NCI-H187 treated with DMSO at 0.1 percent for 48 hours (cell line): ENCODE results near the gene RIN3.

Experiments used
- DNase-seq: peaks from one replicate; lab custom pipeline; 2025; lab: John Stamatoyannopoulos, UW

Gene RIN3

GRCh38 chr14:92513204-92513965, at the start of gene RIN3:
Gene RIN3 (plus strand): TSS chr14:92513781. CDS start chr14:92513933, 152 bp downstream.
- DNase-seq: no peak

- no peak for DNase-seq
These were observed 49.4 kb upstream of the RIN3 start for GRCh38 chr14:92464156-92464555.

- DNase-seq: no peak
These were observed 48.9 kb upstream of the RIN3 start for GRCh38 chr14:92464716-92465115.

- DNase-seq: no peak
These were observed 48.1 kb upstream of the RIN3 start for GRCh38 chr14:92465353-92466055.

GRCh38 chr14:92466059-92466458, 47.5 kb upstream of the RIN3 start:
- DNase-seq: no peak

GRCh38 chr14:92469515-92469914, 44.1 kb upstream of the RIN3 start:
- no peak for DNase-seq

- no peak for DNase-seq
These were observed 43.4 kb upstream of the RIN3 start for GRCh38 chr14:92470215-92470614.

- no peak for DNase-seq
These were observed 42.8 kb upstream of the RIN3 start for GRCh38 chr14:92470811-92471210.

GRCh38 chr14:92471919-92472318, 41.7 kb upstream of the RIN3 start:
- DNase-seq: no peak

GRCh38 chr14:92472860-92473259, 40.7 kb upstream of the RIN3 start:
- DNase-seq: no peak

- DNase-seq: no peak
These were observed 40.2 kb upstream of the RIN3 start for GRCh38 chr14:92473261-92473968.

- no peak for DNase-seq
These were observed 39.5 kb upstream of the RIN3 start for GRCh38 chr14:92473969-92474535.

- DNase-seq: no peak
These were observed 38.5 kb upstream of the RIN3 start for GRCh38 chr14:92475037-92475436.

- no peak for DNase-seq
These were observed 38.0 kb upstream of the RIN3 start for GRCh38 chr14:92475451-92476187.

GRCh38 chr14:92480856-92481255, 32.7 kb upstream of the RIN3 start:
- no peak for DNase-seq

- DNase-seq: no peak
These were observed 32.2 kb upstream of the RIN3 start for GRCh38 chr14:92481386-92481785.

GRCh38 chr14:92481811-92482555, 31.6 kb upstream of the RIN3 start:
- no peak for DNase-seq

- no peak for DNase-seq
These were observed 30.8 kb upstream of the RIN3 start for GRCh38 chr14:92482621-92483319.

GRCh38 chr14:92484132-92484823, 29.3 kb upstream of the RIN3 start:
- DNase-seq: no peak

GRCh38 chr14:92486881-92487280, 26.7 kb upstream of the RIN3 start:
- DNase-seq: no peak
